ENCODE data around the gene SNX30. TPM values are rescaled to one million over a fixed set of nuclear protein-coding genes. Genes with fewer than 3 reads are reported as not detected.

Gene SNX30
- total and polyA plus RNA-seq, 2 donors (not counting 1 experiment from before 2014, with no cell fraction given), result 3.8 to 20.6 TPM

- Histone ChIP-seq H3K9ac (ENCODE audit: low read length) (no peak overlapping the region), H4K20me1 (ENCODE audit: control insufficient read depth, insufficient read depth, low read length, poor library complexity, severe bottlenecking) (no peaks in the 10 kb centered on the region), H3K27ac (ENCODE audit: low read length in 2 of 2) (no peak overlapping the region), H3K4me3 (ENCODE audit: control extremely low read depth in 1 of 5, extremely low read depth in 1 of 5, insufficient read depth in 1 of 5, low read depth in 2 of 5, low read length in 4 of 5) (no peak overlapping the region), H3K36me3 (replicated peaks in 1 of 2; ENCODE audit: control extremely low read depth in 1 of 2, control insufficient read depth in 1 of 2, extremely low read depth in 1 of 2, insufficient read depth in 2 of 2, low read length in 1 of 2) (peaks cover 0 to 6% of the 10 kb centered on the region in 2 experiments), H2AFZ (ENCODE audit: insufficient read depth, low read depth, low read length, poor library complexity, severe bottlenecking) (no peak overlapping the region), H3K4me1 (ENCODE audit: control insufficient read depth in 2 of 2, insufficient read depth in 2 of 2, low read length in 2 of 2) (peaks cover 7 to 8% of the 10 kb centered on the region in 2 donors), H3K79me2 (ENCODE audit: control insufficient read depth, insufficient read depth, low read length) (no peaks in the 10 kb centered on the region), H3K9me3 (ENCODE audit: control extremely low read depth in 1 of 3, control insufficient read depth in 2 of 3, insufficient read depth in 1 of 3, low read length in 2 of 3) (no peaks in the 10 kb centered on the region), H3K4me2 (replicated peaks; ENCODE audit: low read depth, low read length, poor library complexity, severe bottlenecking) (no peak overlapping the region), H3K27me3 (replicated peaks in 1 of 4; ENCODE audit: control extremely low read depth in 1 of 4, control insufficient read depth in 3 of 4, insufficient read depth in 4 of 4, low read length in 3 of 4) (no peaks in the 10 kb centered on the region)
- WGBS (ENCODE audit: insufficient coverage), result 100% methylated on average over 7 of the region's 14 CpGs
- CTCF ChIA-PET, result interaction anchor here (0.9 to 2.8 kb wide), 8 partner anchors 8 to 363 kb away, joined by 3 to 62 read pairs (median 7); no protein-coding TSS in a partner anchor
- DNase-seq (no peak), ATAC-seq (ENCODE audit: low read depth) (no peak)
- no peak overlapping the region for H3K4me3 Mint-ChIP-seq
- no peak overlapping the region for H3K27ac Mint-ChIP-seq
- H3K9me3 Mint-ChIP-seq (ENCODE audit: insufficient read depth), result no peaks in the 10 kb centered on the region
- TF ChIP-seq EZH2 (IDR thresholded peaks at IDR 0.05; ENCODE audit: borderline replicate concordance, insufficient read depth, low read depth, low read length, poor library complexity, severe bottlenecking) (no peak), CTCF (IDR thresholded peaks at IDR 0.05) (no peak)
- no peaks in the 10 kb centered on the region for H3K27me3 Mint-ChIP-seq
- POLR2A ChIA-PET, result no interaction called here
- H3K4me1 Mint-ChIP-seq, result peaks cover 14% of the 10 kb centered on the region
- intact Hi-C loops (cut with micrococcal nuclease), result loop anchor here (10.0 kb wide), 1 partner anchor 808 kb away; no protein-coding TSS in a partner anchor
Measured at GRCh38 chr9:112846528-112847488, 96.2 kb downstream of the SNX30 start.

All from B cell (primary cell).